Endothelial cell of umbilical vein (primary cell): ENCODE results near the gene SPTB. TPM values are rescaled to one million over a fixed set of nuclear protein-coding genes. Genes with fewer than 3 reads are reported as not detected.

ENCODE experiments used
- BruUV-seq: library from RNA; stranded (reverse); fragments of 400-500 nt; replicated peaks from 2 replicates; lab custom pipeline; 2021; lab: Mats Ljungman, UMichigan
- CTCF ChIA-PET: fragments of 300-600, 350-600 bp; sonication (Branson Sonifier 250); formaldehyde crosslinking; loops from one replicate; lab custom pipeline; 2021; ENCODE audit warnings: antibody characterized with exemption, inconsistent platforms; lab: Charles Lee
- POLR2A ChIA-PET: fragments of 300-600, 350-600 bp; sonication (Branson Sonifier 250); formaldehyde crosslinking; loops from one replicate; lab custom pipeline; 2021; ENCODE audit warnings: antibody characterized with exemption, inconsistent platforms; lab: Charles Lee
- DNase-seq: peaks from one replicate; pipeline ENCODE4 v3.0.0-alpha.2; 2011; ENCODE audit warnings: low read depth, low spot score
- FAIRE-seq: peaks from 2 replicates; lab custom pipeline; 2011; peaks lifted over from hg19 to GRCh38; lab: Jason Lieb, UNC
- H2AFZ ChIP-seq: 2 replicates; pipeline ENCODE4 v1.6.0; 2012; ENCODE audit warnings: low read depth, low read length, control low read depth, inconsistent platforms
- H3K27ac ChIP-seq: 2 replicates; pipeline ENCODE4 v1.5.1; 2011; ENCODE audit warnings: low read depth, mild to moderate bottlenecking, control low read depth, low read length, moderate library complexity; ENCODE audit not compliant: insufficient read depth
- H3K27me3 ChIP-seq, 2 experiments: 2 replicates each; pipeline versions ENCODE4 v1.6.0 to v1.6.1; 2011; ENCODE audit warnings: low read length in 2 of 2, mixed read lengths in 1 of 2; ENCODE audit not compliant: control insufficient read depth in 2 of 2, insufficient read depth in 2 of 2
- H3K36me3 ChIP-seq, 2 experiments: 2 replicates in 1 of 2; 3 replicates in 1 of 2; pipeline ENCODE4 v1.5.1; 2011; ENCODE audit warnings: low read length in 2 of 2, mild to moderate bottlenecking in 1 of 2, moderate library complexity in 1 of 2; ENCODE audit not compliant: control insufficient read depth in 2 of 2, insufficient read depth in 2 of 2; ENCODE audit errors: extremely low read depth in 1 of 2
- H3K4me1 ChIP-seq: 3 replicates; pipeline ENCODE4 v1.5.1; 2011; ENCODE audit warnings: mild to moderate bottlenecking, low read length; ENCODE audit not compliant: control insufficient read depth, insufficient read depth; ENCODE audit errors: extremely low read depth
- H3K4me2 ChIP-seq: 2 replicates; pipeline ENCODE4 v1.6.1; 2011; ENCODE audit warnings: low read length, control low read depth, mixed read lengths; ENCODE audit not compliant: insufficient read depth
- H3K4me3 ChIP-seq, 3 experiments: fragments of 200-600 bp in 1 of 3; sonication (generic), shearing (Covaris generic) in 1 of 3; replicated peaks in 1 of 3; 2 replicates each; pipeline ENCODE4 v1.5.1; 2011 to 2016; ENCODE audit warnings: control low read depth in 3 of 3, low read length in 3 of 3, mild to moderate bottlenecking in 2 of 3, inconsistent platforms in 1 of 3, low read depth in 1 of 3, moderate library complexity in 1 of 3; ENCODE audit not compliant: insufficient read depth in 1 of 3
- H3K79me2 ChIP-seq: 2 replicates; pipeline ENCODE4 v1.6.0; 2012; ENCODE audit warnings: low read length, inconsistent platforms; ENCODE audit not compliant: control insufficient read depth, insufficient read depth
- H3K9ac ChIP-seq: replicated peaks from 2 replicates; pipeline ENCODE3; 2011; ENCODE audit warnings: low read length, control low read depth; ENCODE audit not compliant: insufficient read depth; ENCODE audit errors: extremely low read depth
- H3K9me1 ChIP-seq: replicated peaks from 3 replicates; pipeline ENCODE4 v1.6.0; 2011; ENCODE audit warnings: mild to moderate bottlenecking, low read length; ENCODE audit not compliant: control insufficient read depth, insufficient read depth; ENCODE audit errors: extremely low read depth
- H3K9me3 ChIP-seq: replicated peaks from 2 replicates; pipeline ENCODE4 v1.5.1; 2012; ENCODE audit warnings: low read length, inconsistent platforms; ENCODE audit not compliant: control insufficient read depth, insufficient read depth
- H4K20me1 ChIP-seq: replicated peaks from 2 replicates; pipeline ENCODE3; 2011; ENCODE audit warnings: mild to moderate bottlenecking, low read length; ENCODE audit not compliant: control insufficient read depth, insufficient read depth; ENCODE audit errors: extremely low read depth
- EZH2 ChIP-seq: IDR thresholded peaks from 2 replicates; pipeline ENCODE4 v1.6.1; 2012; ENCODE audit warnings: borderline replicate concordance, low read depth, mild to moderate bottlenecking, moderate library complexity, low read length, inconsistent platforms; ENCODE audit not compliant: severe bottlenecking
- FOS ChIP-seq: IDR thresholded peaks from 2 replicates; pipeline ENCODE4 v1.6.1; 2011; ENCODE audit warnings: mild to moderate bottlenecking, low read length, moderate library complexity, borderline replicate concordance; ENCODE audit not compliant: insufficient read depth
- GATA2 ChIP-seq: IDR thresholded peaks from 2 replicates; pipeline ENCODE4 v1.7.0; 2011; ENCODE audit warnings: low read depth, mild to moderate bottlenecking, moderate library complexity, mixed read lengths, low read length; ENCODE audit not compliant: insufficient read length, insufficient read depth
- JUN ChIP-seq: IDR thresholded peaks from 2 replicates; pipeline ENCODE4 v1.6.1; 2011; ENCODE audit warnings: borderline replicate concordance, low read depth; ENCODE audit not compliant: insufficient read length, insufficient read depth
- POLR2A ChIP-seq: IDR thresholded peaks from 2 replicates; pipeline ENCODE4 v1.6.1; 2012; ENCODE audit warnings: low read depth, mild to moderate bottlenecking, control low read depth, low read length
- dilution Hi-C: fragments of 300-500 bp; cut with MboI; formaldehyde crosslinking; loops from one replicate; pipeline ENCODE4 v1.15.0; 2019; ENCODE audit warnings: low sequenced_read_pairs; ENCODE audit not compliant: extremely low pct_ligation_motif_present
- intact Hi-C: fragments of 100-400 bp; cut with micrococcal nuclease; formaldehyde crosslinking; loops from one replicate; pipeline ENCODE4 v1.10.0; 2022
- polyA plus RNA-seq, 4 experiments: library from polyadenylated mRNA; depleted of rRNA in 3 of 4; stranded (reverse) in 3 of 4; unstranded in 1 of 4; fragments of >200 nt; gene quantifications; 2 replicates each; pipeline versions ENCODE4 v1.2.1 to v1.2.3, GENCODE V29; 2011 to 2012; ENCODE audit warnings: missing spikeins in 1 of 4
- total RNA-seq: library from RNA; stranded (reverse); gene quantifications from 2 replicates; pipeline ENCODE4 v1.2.3, GENCODE V29; 2021
- TF ChIP-seq, protein P1 (sequence below): IDR thresholded peaks from 2 replicates; pipeline ENCODE4 v1.6.1; 2011; ENCODE audit not compliant: insufficient read depth, insufficient read length
- TF ChIP-seq, protein P2 (sequence below), 2 donors: IDR thresholded peaks; 1 replicate in 1 of 2; 2 replicates in 1 of 2; pipeline ENCODE4 v1.5.1; 2011; ENCODE audit warnings: low read length in 2 of 2, mild to moderate bottlenecking in 2 of 2, moderate library complexity in 2 of 2, control low read depth in 1 of 2, inconsistent platforms in 1 of 2, low read depth in 1 of 2; ENCODE audit not compliant: insufficient read depth in 1 of 2; ENCODE audit errors: extremely low read depth in 1 of 2

SPTB gene
- total and polyA plus RNA-seq, 2 donors (not counting 3 experiments of a cell fraction or from before 2014, with no cell fraction given): 0.03 to 0.07 TPM

DNA sequence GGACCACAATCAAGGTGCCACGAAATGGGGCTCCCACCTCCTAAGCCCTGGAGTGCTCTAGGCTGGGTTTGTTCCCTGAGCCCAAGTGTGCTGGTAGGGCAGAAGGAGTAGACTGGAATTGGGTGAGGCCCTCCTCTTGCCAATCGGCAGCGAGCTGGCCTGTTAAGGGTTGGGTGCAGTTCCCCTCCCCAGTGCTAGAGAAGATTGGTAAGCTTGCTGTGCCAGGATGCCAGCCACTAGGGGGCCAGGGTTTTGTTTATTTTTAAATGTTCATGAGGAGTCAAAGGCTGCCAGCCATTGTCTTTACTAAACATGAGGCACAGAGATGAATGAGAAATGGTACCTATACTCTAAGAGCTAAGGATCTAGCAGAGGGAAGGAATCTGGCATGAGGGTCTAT lies 79.7 kb downstream of the SPTB start:
- FAIRE-seq: no peak
- H3K27me3 ChIP-seq: peaks cover 0 to 4% of the 10 kb centered on the region in 2 experiments
- CTCF ChIA-PET: interaction anchor here (0.6 to 5.2 kb wide), 16 partner anchors 9 to 222 kb away, joined by 3 to 61 read pairs (median 4); no protein-coding TSS in a partner anchor
- intact Hi-C loops: loop anchor here (2.0 to 5.0 kb wide), 2 partner anchors 182 to 221 kb away; no protein-coding TSS in a partner anchor
- H3K9me3 ChIP-seq: no peaks in the 10 kb centered on the region
- H3K9me1 ChIP-seq: no peaks in the 10 kb centered on the region
- TF ChIP-seq FOS (no peak), GATA2 (no peak)
- TF ChIP-seq, protein P1, sequence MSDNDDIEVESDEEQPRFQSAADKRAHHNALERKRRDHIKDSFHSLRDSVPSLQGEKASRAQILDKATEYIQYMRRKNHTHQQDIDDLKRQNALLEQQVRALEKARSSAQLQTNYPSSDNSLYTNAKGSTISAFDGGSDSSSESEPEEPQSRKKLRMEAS: no peak
- TF ChIP-seq, protein P2, sequence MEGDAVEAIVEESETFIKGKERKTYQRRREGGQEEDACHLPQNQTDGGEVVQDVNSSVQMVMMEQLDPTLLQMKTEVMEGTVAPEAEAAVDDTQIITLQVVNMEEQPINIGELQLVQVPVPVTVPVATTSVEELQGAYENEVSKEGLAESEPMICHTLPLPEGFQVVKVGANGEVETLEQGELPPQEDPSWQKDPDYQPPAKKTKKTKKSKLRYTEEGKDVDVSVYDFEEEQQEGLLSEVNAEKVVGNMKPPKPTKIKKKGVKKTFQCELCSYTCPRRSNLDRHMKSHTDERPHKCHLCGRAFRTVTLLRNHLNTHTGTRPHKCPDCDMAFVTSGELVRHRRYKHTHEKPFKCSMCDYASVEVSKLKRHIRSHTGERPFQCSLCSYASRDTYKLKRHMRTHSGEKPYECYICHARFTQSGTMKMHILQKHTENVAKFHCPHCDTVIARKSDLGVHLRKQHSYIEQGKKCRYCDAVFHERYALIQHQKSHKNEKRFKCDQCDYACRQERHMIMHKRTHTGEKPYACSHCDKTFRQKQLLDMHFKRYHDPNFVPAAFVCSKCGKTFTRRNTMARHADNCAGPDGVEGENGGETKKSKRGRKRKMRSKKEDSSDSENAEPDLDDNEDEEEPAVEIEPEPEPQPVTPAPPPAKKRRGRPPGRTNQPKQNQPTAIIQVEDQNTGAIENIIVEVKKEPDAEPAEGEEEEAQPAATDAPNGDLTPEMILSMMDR (IDR thresholded peaks at IDR 0.05; ENCODE audit: extremely low read depth in 1 of 2, insufficient read depth in 1 of 2, low read depth in 1 of 2, low read length in 2 of 2): peak; percentile 47 to 61
- no peaks in the 10 kb centered on the region for H3K79me2 ChIP-seq
- no peaks in the 10 kb centered on the region for H3K36me3 ChIP-seq
- no TSS peak for BruUV-seq
- no peak overlapping the region for H3K4me3 ChIP-seq
- H3K4me1 ChIP-seq: no peaks in the 10 kb centered on the region
- POLR2A ChIA-PET: no interaction called here
- no peak overlapping the region for H3K4me2 ChIP-seq
- dilution Hi-C loops: no loop called here
- H3K9ac ChIP-seq: no peak overlapping the region
- peak; percentile 38 for DNase-seq
- no peak overlapping the region for H3K27ac ChIP-seq
- no peaks in the 10 kb centered on the region for H4K20me1 ChIP-seq
- no peak overlapping the region for H2AFZ ChIP-seq

DNA sequence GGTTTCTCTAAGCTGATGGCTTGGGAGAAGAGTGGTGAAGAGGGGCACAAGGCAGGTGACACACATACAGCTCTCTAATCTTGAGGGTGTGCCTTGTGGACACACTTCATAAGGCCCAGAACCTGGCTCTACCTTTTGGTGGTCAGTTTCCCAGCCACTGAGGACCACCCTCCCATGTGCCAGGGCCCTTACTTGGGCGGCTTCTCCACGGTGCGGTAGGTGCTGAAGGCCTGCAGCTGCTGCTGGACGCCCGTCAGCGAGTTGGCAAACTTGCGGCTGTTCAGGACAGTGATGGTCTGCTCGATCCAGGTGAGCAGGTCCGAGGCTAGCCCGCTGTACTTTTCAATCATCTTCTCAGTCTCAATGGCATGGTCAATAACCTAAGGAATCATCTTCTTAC lies 80.2 kb downstream of the SPTB start:
- Histone ChIP-seq H3K9me3 (no peaks in the 10 kb centered on the region), H3K4me1 (no peaks in the 10 kb centered on the region), H3K9me1 (no peaks in the 10 kb centered on the region), H4K20me1 (no peaks in the 10 kb centered on the region), H3K36me3 (no peaks in the 10 kb centered on the region), H3K27ac (no peak overlapping the region), H3K9ac (no peak overlapping the region), H3K4me2 (no peak overlapping the region), H3K4me3 (no peak overlapping the region), H3K27me3 (peaks cover 0 to 4% of the 10 kb centered on the region in 2 experiments), H3K79me2 (no peaks in the 10 kb centered on the region), H2AFZ (no peak overlapping the region)
- dilution Hi-C loops: no loop called here
- intact Hi-C loops: no loop called here
- no peak for FAIRE-seq
- DNase-seq: no peak
- no TSS peak for BruUV-seq
- TF ChIP-seq JUN: no peak
- TF ChIP-seq, protein P1: no peak
- TF ChIP-seq GATA2: no peak
- no peak for TF ChIP-seq POLR2A
- TF ChIP-seq EZH2: no peak
- CTCF ChIA-PET: interaction anchor here (0.6 to 5.2 kb wide), 13 partner anchors 9 to 222 kb away, joined by 3 to 61 read pairs (median 4); no protein-coding TSS in a partner anchor
- POLR2A ChIA-PET: no interaction called here
